PC-3 (cell line): ENCODE results near the gene RPS15A.

Experiments
- EZH2phosphoT487 ChIP-seq: fragments of 300-600 bp; sonication (generic); IDR thresholded peaks from 2 replicates; pipeline ENCODE4 v1.6.1; 2018; ENCODE audit warnings: mild to moderate bottlenecking, antibody characterized with exemption, low read length, borderline replicate concordance
- TF ChIP-seq, protein P1 (sequence below): fragments of 300-600 bp; sonication (generic); conservative IDR thresholded peaks from 2 replicates; pipeline ENCODE4 v1.5.1; 2017; ENCODE audit warnings: antibody characterized with exemption, low read depth, mild to moderate bottlenecking, low read length

DNA sequence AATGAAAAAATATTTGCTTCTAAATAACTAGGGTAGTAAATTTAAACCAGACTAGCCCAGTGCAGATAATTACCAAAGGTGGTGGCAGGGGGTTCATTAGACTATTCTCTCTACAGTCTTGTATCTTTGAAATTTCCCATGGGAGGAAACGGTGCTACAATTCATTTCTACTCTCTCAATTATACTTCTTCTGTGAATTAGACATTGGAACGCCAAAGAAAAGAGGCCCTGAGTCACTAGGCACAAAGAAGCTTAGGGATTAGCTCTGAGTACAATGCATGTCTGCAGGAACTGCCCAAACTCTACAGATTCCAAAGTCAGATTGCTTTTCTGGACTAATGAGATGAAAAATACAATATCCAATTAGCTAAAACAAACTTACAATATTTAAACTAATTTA lies 41.9 kb upstream of the RPS15A start:
- TF ChIP-seq, protein P1, sequence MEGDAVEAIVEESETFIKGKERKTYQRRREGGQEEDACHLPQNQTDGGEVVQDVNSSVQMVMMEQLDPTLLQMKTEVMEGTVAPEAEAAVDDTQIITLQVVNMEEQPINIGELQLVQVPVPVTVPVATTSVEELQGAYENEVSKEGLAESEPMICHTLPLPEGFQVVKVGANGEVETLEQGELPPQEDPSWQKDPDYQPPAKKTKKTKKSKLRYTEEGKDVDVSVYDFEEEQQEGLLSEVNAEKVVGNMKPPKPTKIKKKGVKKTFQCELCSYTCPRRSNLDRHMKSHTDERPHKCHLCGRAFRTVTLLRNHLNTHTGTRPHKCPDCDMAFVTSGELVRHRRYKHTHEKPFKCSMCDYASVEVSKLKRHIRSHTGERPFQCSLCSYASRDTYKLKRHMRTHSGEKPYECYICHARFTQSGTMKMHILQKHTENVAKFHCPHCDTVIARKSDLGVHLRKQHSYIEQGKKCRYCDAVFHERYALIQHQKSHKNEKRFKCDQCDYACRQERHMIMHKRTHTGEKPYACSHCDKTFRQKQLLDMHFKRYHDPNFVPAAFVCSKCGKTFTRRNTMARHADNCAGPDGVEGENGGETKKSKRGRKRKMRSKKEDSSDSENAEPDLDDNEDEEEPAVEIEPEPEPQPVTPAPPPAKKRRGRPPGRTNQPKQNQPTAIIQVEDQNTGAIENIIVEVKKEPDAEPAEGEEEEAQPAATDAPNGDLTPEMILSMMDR = no peak
- no peak for TF ChIP-seq EZH2phosphoT487
